Ishikawa (cell line): ENCODE measurements around the gene TOR1AIP2.

ENCODE experiments used
- CEBPB ChIP-seq: IDR thresholded peaks from 2 replicates; pipeline ENCODE4 v1.6.1; 2012
- CREB1 ChIP-seq: IDR thresholded peaks from 2 replicates; pipeline ENCODE4 v1.6.1; 2012; ENCODE audit warnings: low read depth
- EGR1 ChIP-seq: IDR thresholded peaks from 2 replicates; pipeline ENCODE4 v1.6.1; 2012
- EP300 ChIP-seq: IDR thresholded peaks from 2 replicates; pipeline ENCODE4 v1.6.1; 2012; ENCODE audit warnings: borderline replicate concordance
- FOXM1 ChIP-seq: IDR thresholded peaks from 2 replicates; pipeline ENCODE4 v1.6.1; 2012; ENCODE audit warnings: low read depth, borderline replicate concordance
- MAX ChIP-seq: IDR thresholded peaks from 2 replicates; pipeline ENCODE4 v1.6.1; 2012
- NFIC ChIP-seq: IDR thresholded peaks from 2 replicates; pipeline ENCODE4 v1.6.1; 2012
- RAD21 ChIP-seq: IDR thresholded peaks from 2 replicates; pipeline ENCODE4 v1.6.1; 2012; ENCODE audit warnings: low read depth
- REST ChIP-seq: IDR thresholded peaks from 2 replicates; pipeline ENCODE4 v1.6.1; 2012; ENCODE audit warnings: low read depth, mild to moderate bottlenecking
- TAF1 ChIP-seq: IDR thresholded peaks from 2 replicates; pipeline ENCODE4 v1.6.1; 2012; ENCODE audit warnings: low read depth, mild to moderate bottlenecking
- TCF12 ChIP-seq: IDR thresholded peaks from 2 replicates; pipeline ENCODE4 v1.6.1; 2012; ENCODE audit warnings: low read depth
- TEAD4 ChIP-seq: IDR thresholded peaks from 2 replicates; pipeline ENCODE4 v1.6.1; 2012
- USF1 ChIP-seq: IDR thresholded peaks from 2 replicates; pipeline ENCODE4 v1.6.1; 2012
- YY1 ChIP-seq: IDR thresholded peaks from 2 replicates; pipeline ENCODE4 v1.6.1; 2012; ENCODE audit warnings: low read depth
- ZBTB7A ChIP-seq: IDR thresholded peaks from 2 replicates; pipeline ENCODE4 v1.6.1; 2012; ENCODE audit warnings: low read depth

Gene TOR1AIP2

GRCh38 chr1:179821524-179821923 is 56.1 kb downstream of the TOR1AIP2 start:
- TF ChIP-seq NFIC (no peak), RAD21 (no peak), MAX (no peak), TAF1 (no peak), EGR1 (no peak), REST (no peak), EP300 (no peak), TEAD4 (no peak), ZBTB7A (no peak), CREB1 (no peak), FOXM1 (no peak), YY1 (no peak)

- TF ChIP-seq ZBTB7A (no peak), TEAD4 (no peak), EGR1 (no peak), MAX (no peak), EP300 (no peak), NFIC (no peak), YY1 (no peak), CREB1 (no peak), TAF1 (no peak), RAD21 (no peak), REST (no peak), USF1 (no peak), FOXM1 (no peak), TCF12 (no peak), CEBPB (no peak)
Measured at GRCh38 chr1:179820226-179820970, 57.2 kb downstream of the TOR1AIP2 start.

GRCh38 chr1:179818743-179819173 is 58.8 kb downstream of the TOR1AIP2 start:
- TF ChIP-seq CEBPB (no peak), EP300 (no peak), FOXM1 (no peak), USF1 (no peak), ZBTB7A (no peak)

- no peak for TF ChIP-seq EP300
- no peak for TF ChIP-seq TCF12
- TF ChIP-seq EGR1, result no peak
- no peak for TF ChIP-seq NFIC
- no peak for TF ChIP-seq CREB1
- no peak for TF ChIP-seq YY1
- no peak for TF ChIP-seq TAF1
- no peak for TF ChIP-seq CEBPB
- no peak for TF ChIP-seq ZBTB7A
- no peak for TF ChIP-seq USF1
- TF ChIP-seq RAD21, result no peak
- TF ChIP-seq REST, result no peak
- TF ChIP-seq TEAD4, result no peak
- TF ChIP-seq FOXM1, result no peak
- TF ChIP-seq MAX, result no peak
Measured at GRCh38 chr1:179818260-179818659, 59.3 kb downstream of the TOR1AIP2 start.
